ENCODE measurements around the gene FAM180A.
A peak's percentile ranks its signal among the peaks of the same experiment; 100 is the strongest.

Gene FAM180A

GRCh38 chr7:135711139-135711469 lies 37.5 kb downstream of the FAM180A start:
- Histone ChIP-seq H3K36me3 (replicated peaks) (no peaks in the 10 kb centered on the region), H3K27me3 (replicated peaks) (no peaks in the 10 kb centered on the region), H3K4me3 (ENCODE audit: low read depth, low read length) (no peak overlapping the region), H3K27ac (no peak overlapping the region)
- in situ Hi-C loops (cut with HindIII; ENCODE audit: low pct_ligation_motif_present, low sequenced_read_pairs), result no loop called here
- TF ChIP-seq CTCF (IDR thresholded peaks at IDR 0.05; ENCODE audit: low read depth, low read length, missing control alignments), result no peak
- no peak for DNase-seq

GRCh38 chr7:135710417-135711138 lies 38.0 kb downstream of the FAM180A start:
- Histone ChIP-seq H3K27ac (no peak overlapping the region), H3K4me3 (ENCODE audit: low read depth, low read length) (no peak overlapping the region), H3K36me3 (replicated peaks) (no peaks in the 10 kb centered on the region), H3K27me3 (replicated peaks) (no peaks in the 10 kb centered on the region)
- TF ChIP-seq CTCF (IDR thresholded peaks at IDR 0.05; ENCODE audit: low read depth, low read length, missing control alignments), result peak; percentile 69
- in situ Hi-C loops (cut with HindIII; ENCODE audit: low pct_ligation_motif_present, low sequenced_read_pairs), result no loop called here
- DNase-seq, result no peak

GRCh38 chr7:135709508-135709907 lies 39.1 kb downstream of the FAM180A start:
- no peaks in the 10 kb centered on the region for H3K36me3 ChIP-seq (replicated peaks)
- H3K27me3 ChIP-seq (replicated peaks), result no peaks in the 10 kb centered on the region
- in situ Hi-C loops (cut with HindIII; ENCODE audit: low pct_ligation_motif_present, low sequenced_read_pairs), result no loop called here
- no peak for DNase-seq
- no peak overlapping the region for H3K4me3 ChIP-seq (ENCODE audit: low read depth, low read length)
- no peak for TF ChIP-seq CTCF (IDR thresholded peaks at IDR 0.05; ENCODE audit: low read depth, low read length, missing control alignments)
- H3K27ac ChIP-seq, result no peak overlapping the region

GRCh38 chr7:135708041-135708440 lies 40.6 kb downstream of the FAM180A start:
- DNase-seq, result no peak
- TF ChIP-seq CTCF (IDR thresholded peaks at IDR 0.05; ENCODE audit: low read depth, low read length, missing control alignments), result no peak
- Histone ChIP-seq H3K27ac (no peak overlapping the region), H3K36me3 (replicated peaks) (no peaks in the 10 kb centered on the region), H3K27me3 (replicated peaks) (no peaks in the 10 kb centered on the region), H3K4me3 (ENCODE audit: low read depth, low read length) (no peak overlapping the region)
- in situ Hi-C loops (cut with HindIII; ENCODE audit: low pct_ligation_motif_present, low sequenced_read_pairs), result no loop called here

- H3K36me3 ChIP-seq (replicated peaks), result no peaks in the 10 kb centered on the region
- in situ Hi-C loops (cut with HindIII; ENCODE audit: low pct_ligation_motif_present, low sequenced_read_pairs), result no loop called here
- H3K4me3 ChIP-seq (ENCODE audit: low read depth, low read length), result no peak overlapping the region
- no peak for TF ChIP-seq CTCF (IDR thresholded peaks at IDR 0.05; ENCODE audit: low read depth, low read length, missing control alignments)
- DNase-seq, result no peak
- no peaks in the 10 kb centered on the region for H3K27me3 ChIP-seq (replicated peaks)
- H3K27ac ChIP-seq, result no peak overlapping the region
These were observed 41.0 kb downstream of the FAM180A start for GRCh38 chr7:135707570-135707966.

All from brain microvascular endothelial cell (primary cell).